GM23248 (cell line): ENCODE measurements around the gene C20orf141. TPM values are rescaled to one million over a fixed set of nuclear protein-coding genes. Genes with fewer than 3 reads are reported as not detected.
A peak's percentile ranks its signal among the peaks of the same experiment; 100 is the strongest.

Source experiments
- DNase-seq: peaks from one replicate; pipeline ENCODE4 v3.0.0-alpha.2; 2015
- H2AFZ ChIP-seq: fragments of 200-600 bp; sonication (generic); 2 replicates; pipeline ENCODE4 v1.6.1; 2016; ENCODE audit warnings: antibody characterized with exemption
- H3F3A ChIP-seq: fragments of 200-600 bp; sonication (generic); 2 replicates; pipeline ENCODE4 v1.6.1; 2016; ENCODE audit warnings: mild to moderate bottlenecking, antibody characterized with exemption, mixed run types; ENCODE audit not compliant: insufficient read depth
- H3K27ac ChIP-seq: fragments of 200-600 bp; sonication (generic); 2 replicates; pipeline ENCODE4 v1.5.1; 2016; ENCODE audit warnings: mild to moderate bottlenecking
- H3K27me3 ChIP-seq: fragments of 200-600 bp; sonication (generic); replicated peaks from 2 replicates; pipeline ENCODE4 v1.6.1; 2016; ENCODE audit warnings: mild to moderate bottlenecking; ENCODE audit not compliant: insufficient read depth
- H3K36me3 ChIP-seq: fragments of 200-600 bp; sonication (generic); 2 replicates; pipeline ENCODE4 v1.6.1; 2016; ENCODE audit warnings: low read depth, mild to moderate bottlenecking
- H3K4me1 ChIP-seq: fragments of 200-600 bp; sonication (generic); 2 replicates; pipeline ENCODE4 v1.6.1; 2016; ENCODE audit warnings: mild to moderate bottlenecking; ENCODE audit not compliant: insufficient read depth
- H3K4me2 ChIP-seq: fragments of 200-600 bp; sonication (generic); one replicate; pipeline ENCODE4 v1.6.1; 2016; ENCODE audit warnings: mild to moderate bottlenecking; ENCODE audit not compliant: unreplicated experiment
- H3K4me3 ChIP-seq: fragments of 200-600 bp; sonication (generic); 2 replicates; pipeline ENCODE4 v1.5.1; 2016; ENCODE audit warnings: mild to moderate bottlenecking
- H3K79me2 ChIP-seq: fragments of 200-600 bp; sonication (generic); 2 replicates; pipeline ENCODE4 v1.6.1; 2016; ENCODE audit warnings: mild to moderate bottlenecking; ENCODE audit not compliant: insufficient read depth
- H3K9ac ChIP-seq: fragments of 200-600 bp; sonication (generic); 2 replicates; pipeline ENCODE4 v1.6.1; 2016; ENCODE audit warnings: mild to moderate bottlenecking
- H3K9me2 ChIP-seq: fragments of 200-600 bp; sonication (generic); 2 replicates; pipeline ENCODE4 v1.6.1; 2016; ENCODE audit warnings: mixed run types, mild to moderate bottlenecking, moderate library complexity; ENCODE audit not compliant: insufficient read depth
- H3K9me3 ChIP-seq: fragments of 200-600 bp; sonication (generic); one replicate; pipeline ENCODE4 v1.6.1; 2017; ENCODE audit warnings: low read depth
- H4K20me1 ChIP-seq: fragments of 200-600 bp; sonication (generic); 2 replicates; pipeline ENCODE4 v1.6.0; 2016; ENCODE audit not compliant: insufficient read depth
- EZH2 ChIP-seq: fragments of 200-600 bp; sonication (generic); IDR thresholded peaks from 2 replicates; pipeline ENCODE4 v1.6.1; 2018; ENCODE audit warnings: antibody characterized with exemption, mild to moderate bottlenecking; ENCODE audit not compliant: insufficient read depth, poor library complexity, severe bottlenecking
- EZH2phosphoT487 ChIP-seq: fragments of 200-600 bp; sonication (generic); IDR thresholded peaks from 2 replicates; pipeline ENCODE4 v1.6.1; 2018; ENCODE audit warnings: antibody characterized with exemption, moderate library complexity, mild to moderate bottlenecking, low read depth; ENCODE audit not compliant: insufficient read depth
- WGBS, 2 experiments: methylation state at CpG; one replicate each; pipeline ENCODE4 v1.1.6; 2015 to 2017; ENCODE audit warnings: low lambda C conversion rate in 2 of 2, low coverage in 1 of 2; ENCODE audit errors: missing lambda C conversion rate in 2 of 2; 5-methylcytosine and 5-hydroxymethylcytosine counted together
- in situ Hi-C: fragments of 300-500 bp; cut with MboI; formaldehyde crosslinking; loops from 2 replicates; pipeline ENCODE4 v1.15.0; 2020
- polyA plus RNA-seq: library from polyadenylated mRNA; unstranded; fragments of >200 nt; fragmentation: Nextera tagmentation; extraction: Ambion mirVana; gene quantifications from 2 replicates; pipeline ENCODE4 v1.2.1, GENCODE V29; 2016
- total RNA-seq: library from RNA; depleted of rRNA; stranded (reverse); fragments of >200 nt; shearing (Covaris generic); gene quantifications from 2 replicates; pipeline ENCODE4 v1.2.3, GENCODE V29; 2014

The C20orf141 gene
- total and polyA plus RNA-seq, 2 experiments from 2014 or later: not detected

DNA sequence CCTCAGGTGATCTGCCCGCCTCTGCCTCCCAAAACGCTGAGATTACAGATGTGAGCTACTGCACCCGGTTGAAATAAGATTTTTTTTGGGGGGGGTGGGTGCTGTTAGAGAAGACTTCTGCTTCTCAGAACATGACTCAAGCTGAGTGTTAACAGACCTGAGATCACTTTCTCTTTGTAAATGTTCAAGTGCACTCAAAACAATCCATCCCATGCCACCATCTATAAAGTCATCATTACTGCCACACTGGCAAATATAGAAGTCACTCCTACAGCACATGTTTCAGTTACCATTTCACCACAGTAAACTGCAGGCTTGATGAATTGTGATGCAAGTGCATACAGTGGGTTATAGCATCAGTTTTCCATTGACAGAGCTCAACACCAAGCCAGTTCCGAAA lies 34.7 kb downstream of the C20orf141 start:
- Histone ChIP-seq H3F3A (no peaks in the 10 kb centered on the region), H3K27ac (no peak overlapping the region), H3K4me2 (no peak overlapping the region), H4K20me1 (no peaks in the 10 kb centered on the region), H3K9ac (no peak overlapping the region), H3K9me3 (no peaks in the 10 kb centered on the region), H3K4me3 (no peak overlapping the region), H3K79me2 (peaks cover 5% of the 10 kb centered on the region; the same call in 1 of the 2 replicates), H3K36me3 (no peaks in the 10 kb centered on the region), H3K9me2 (no peaks in the 10 kb centered on the region), H3K4me1 (no peaks in the 10 kb centered on the region), H2AFZ (no peak overlapping the region), H3K27me3 (no peaks in the 10 kb centered on the region)
- DNase-seq: no peak
- in situ Hi-C loops: no loop called here
- WGBS, 2 experiments: 96 to 97% methylated on average over 4 of the region's 4 CpGs
- TF ChIP-seq EZH2phosphoT487: no peak
- TF ChIP-seq EZH2: no peak

DNA sequence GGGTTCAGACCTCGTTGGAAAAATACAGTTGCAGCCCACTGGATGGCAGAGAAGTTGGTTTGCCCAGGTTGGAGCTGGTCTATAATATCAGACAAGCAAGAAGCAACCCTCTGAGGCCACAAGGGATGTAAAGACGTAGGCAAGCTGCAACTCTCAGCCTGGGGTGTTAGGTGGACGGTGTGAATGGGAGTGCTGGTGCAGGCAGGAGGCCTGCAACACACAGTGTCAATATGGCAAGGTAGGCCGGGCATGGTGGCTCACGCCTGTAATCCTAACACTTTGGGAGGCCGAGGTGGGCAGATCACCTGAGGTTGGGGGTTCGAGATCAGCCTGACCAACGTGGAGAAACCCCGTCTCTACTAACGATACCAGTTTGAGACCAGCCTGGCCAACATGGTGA lies 36.3 kb downstream of the C20orf141 start:
- Histone ChIP-seq H3K4me2 (no peak overlapping the region), H4K20me1 (no peaks in the 10 kb centered on the region), H3K36me3 (no peaks in the 10 kb centered on the region), H3K27me3 (no peaks in the 10 kb centered on the region), H3K27ac (no peak overlapping the region), H3K9me3 (no peaks in the 10 kb centered on the region), H3F3A (no peaks in the 10 kb centered on the region), H3K79me2 (peaks cover 10% of the 10 kb centered on the region; the same call in 1 of the 2 replicates), H2AFZ (no peak overlapping the region), H3K4me1 (no peaks in the 10 kb centered on the region), H3K4me3 (no peak overlapping the region), H3K9ac (no peak overlapping the region), H3K9me2 (no peaks in the 10 kb centered on the region)
- no peak for DNase-seq
- TF ChIP-seq EZH2 (no peak), EZH2phosphoT487 (no peak)
- in situ Hi-C loops: loop anchor here (10.0 kb wide), 1 partner anchor 96 kb away; no protein-coding TSS in a partner anchor
- 89 to 92% methylated on average over 10 of the region's 10 CpGs for WGBS, 2 experiments

DNA sequence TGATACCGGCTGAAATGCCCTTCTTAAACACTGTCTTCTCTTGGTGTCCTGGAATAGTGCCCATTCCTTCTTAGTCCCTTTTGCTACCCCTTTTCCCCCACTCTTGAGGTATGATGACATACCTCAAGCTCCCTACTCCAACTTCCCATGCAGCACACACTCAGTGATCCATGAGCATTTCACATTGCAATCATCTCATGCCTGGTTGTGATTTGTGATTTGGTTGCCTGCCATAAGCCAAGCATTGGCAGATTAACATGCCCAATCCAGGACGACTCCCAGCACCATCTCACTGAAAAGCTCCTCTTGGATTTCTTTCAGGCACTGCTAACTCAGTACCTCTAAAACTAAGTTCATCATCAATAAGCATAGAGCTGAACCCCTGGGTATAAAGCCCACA lies 43.8 kb downstream of the C20orf141 start:
- H3K9me2 ChIP-seq: no peaks in the 10 kb centered on the region
- H3K9ac ChIP-seq: no peak overlapping the region
- H4K20me1 ChIP-seq: no peaks in the 10 kb centered on the region
- in situ Hi-C loops: loop anchor here (10.0 kb wide), 1 partner anchor 104 kb away; no protein-coding TSS in a partner anchor
- H3K9me3 ChIP-seq: no peaks in the 10 kb centered on the region
- H3K4me3 ChIP-seq: no peak overlapping the region
- no peaks in the 10 kb centered on the region for H3K36me3 ChIP-seq
- no peaks in the 10 kb centered on the region for H3K27me3 ChIP-seq
- H3K4me1 ChIP-seq: peaks cover 12% of the 10 kb centered on the region
- H2AFZ ChIP-seq: no peak overlapping the region
- H3K4me2 ChIP-seq: no peak overlapping the region
- DNase-seq: peak; percentile 9
- peak overlapping the region; percentile 43; the same call in 1 of the 2 replicates for H3K27ac ChIP-seq
- peaks cover 18% of the 10 kb centered on the region; the same call in 1 of the 2 replicates for H3K79me2 ChIP-seq
- H3F3A ChIP-seq: peaks cover 13% of the 10 kb centered on the region; the same call in 1 of the 2 replicates
- TF ChIP-seq EZH2phosphoT487 (no peak), EZH2 (no peak)
- 76 to 84% methylated on average over 2 of the region's 2 CpGs for WGBS, 2 experiments

DNA sequence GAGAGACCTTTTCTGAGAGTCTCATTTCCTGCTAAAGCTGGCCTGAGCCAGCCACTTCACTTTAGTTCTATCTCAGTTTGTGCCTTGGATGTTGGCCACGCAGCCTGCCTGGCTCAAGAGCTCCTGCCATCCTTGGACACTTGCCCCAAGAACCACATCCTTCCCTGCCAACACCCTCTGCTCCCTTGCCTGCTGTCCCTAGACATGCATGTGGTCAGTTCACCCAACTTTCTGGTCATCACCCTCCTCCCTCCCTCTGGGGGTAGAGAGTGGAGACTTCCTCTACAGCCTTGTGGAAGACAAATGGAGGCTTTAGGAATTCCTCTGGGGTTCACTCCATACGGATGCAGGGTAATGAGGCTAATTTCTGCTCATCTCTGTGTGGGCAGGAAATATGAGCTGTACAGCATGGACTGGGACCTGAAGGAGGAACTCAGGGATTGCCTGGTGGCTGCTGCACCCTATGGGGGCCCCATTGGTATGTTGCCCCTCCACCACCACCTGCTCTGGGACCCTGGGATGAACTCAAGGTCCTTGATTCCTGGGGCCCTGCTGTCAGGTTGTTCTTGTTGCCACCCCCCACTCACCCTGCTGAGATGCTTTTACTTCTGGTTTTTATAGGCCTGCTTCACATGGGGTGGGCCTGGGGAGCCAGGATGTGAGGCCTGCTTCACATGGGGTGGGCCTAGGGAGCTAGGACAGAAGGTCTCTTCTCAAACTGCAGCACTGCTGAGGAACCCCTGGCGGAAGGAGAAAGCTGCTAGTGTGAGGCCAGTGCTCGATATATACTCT lies 44.7 kb downstream of the C20orf141 start:
- WGBS, 2 experiments: 62 to 76% methylated on average over 3 to 4 of the region's 4 CpGs
- no peak for TF ChIP-seq EZH2phosphoT487
- no peak for TF ChIP-seq EZH2
- peaks cover 12% of the 10 kb centered on the region for H3K4me1 ChIP-seq
- H2AFZ ChIP-seq: no peak overlapping the region; the same call in 1 of the 2 replicates
- no peak overlapping the region for H3K9ac ChIP-seq
- H3K9me3 ChIP-seq: no peaks in the 10 kb centered on the region
- no peaks in the 10 kb centered on the region for H3K36me3 ChIP-seq
- H4K20me1 ChIP-seq: no peaks in the 10 kb centered on the region
- no peaks in the 10 kb centered on the region for H3K9me2 ChIP-seq
- H3F3A ChIP-seq: peaks cover 13% of the 10 kb centered on the region; the same call in 1 of the 2 replicates
- H3K27me3 ChIP-seq: no peaks in the 10 kb centered on the region
- no peak overlapping the region for H3K4me3 ChIP-seq
- peak overlapping the region; percentile 37 for H3K4me2 ChIP-seq
- in situ Hi-C loops: loop anchor here (10.0 kb wide), 1 partner anchor 105 kb away; no protein-coding TSS in a partner anchor
- H3K79me2 ChIP-seq: peaks cover 14% of the 10 kb centered on the region; the same call in 1 of the 2 replicates
- DNase-seq: peak; percentile 70
- H3K27ac ChIP-seq: peak overlapping the region; percentile 43
